ENCODE data around the gene GJB2. TPM values are rescaled to one million over a fixed set of nuclear protein-coding genes. Genes with fewer than 3 reads are reported as not detected.

The GJB2 gene
- total and polyA plus RNA-seq, 10 of the 15 experiments (the other 5 are each of a cell fraction or from before 2014, with no cell fraction given), result 0.07 to 0.59 (median 0.31) TPM; not detected in 1

GRCh38 chr13:20149762-20150161, 43.0 kb downstream of the GJB2 start:
- ChIA-PET SMC1A (ENCODE audit: uncharacterized antibody, unreplicated experiment) (no interaction called here), POLR2A (no interaction called here), CTCF (interaction anchor here (0.6 to 0.8 kb wide), 2 partner anchors 34 to 164 kb away, joined by 4 read pairs; no protein-coding TSS in a partner anchor), RAD21 (ENCODE audit: unreplicated experiment) (no interaction called here)
- TF ChIP-seq USF1 (IDR thresholded peaks at IDR 0.05; ENCODE audit: borderline replicate concordance, extremely low read length, insufficient read depth, low read depth, low read length) (no peak), JUND (IDR thresholded peaks at IDR 0.05; ENCODE audit: low read depth, low read length) (no peak), ZBED1 (IDR thresholded peaks at IDR 0.05; ENCODE audit: borderline replicate concordance) (no peak), ZNF622 (IDR thresholded peaks at IDR 0.05) (no peak), NFIC (IDR thresholded peaks at IDR 0.05; ENCODE audit: low read depth, low read length) (no peak), TARDBP (IDR thresholded peaks at IDR 0.05; ENCODE audit: borderline replicate concordance) (no peak), WRNIP1 (IDR thresholded peaks at IDR 0.05; ENCODE audit: borderline replicate concordance, low read depth, low read length) (no peak), CHD4 (IDR thresholded peaks at IDR 0.05) (no peak), IKZF1 (conservative IDR thresholded peaks at IDR 0.05) (no peak), BCL3 (IDR thresholded peaks at IDR 0.05; ENCODE audit: borderline replicate concordance, insufficient read depth, low read depth, low read length, poor library complexity, severe bottlenecking) (no peak), CBFB (IDR thresholded peaks at IDR 0.05; ENCODE audit: low read depth) (no peak), NR2C2 (IDR thresholded peaks at IDR 0.05; ENCODE audit: borderline replicate concordance, control insufficient read depth, insufficient read length, low read depth) (no peak), NFXL1 (IDR thresholded peaks at IDR 0.05; ENCODE audit: borderline replicate concordance) (no peak), SMAD1 (IDR thresholded peaks at IDR 0.05; ENCODE audit: low read depth, partially characterized antibody) (no peak), BACH1 (IDR thresholded peaks at IDR 0.05; ENCODE audit: borderline replicate concordance) (no peak), PKNOX1 (IDR thresholded peaks at IDR 0.05) (no peak)
- in situ Hi-C loops (cut with MboI), result no loop called here
- H3K4me2 ChIP-seq (ENCODE audit: control insufficient read depth, insufficient read depth), result no peak overlapping the region
- H3K9me3 ChIP-seq (replicated peaks; ENCODE audit: control insufficient read depth, insufficient read depth, low read length), result no peaks in the 10 kb centered on the region
- intact Hi-C loops (cut with micrococcal nuclease; ENCODE audit: unreplicated experiment), result no loop called here
- 36% methylated on average over 9 of the region's 9 CpGs for WGBS (ENCODE audit: insufficient coverage, insufficient replicate concordance, low lambda C conversion rate, missing lambda C conversion rate)
- H3K79me2 ChIP-seq (ENCODE audit: control insufficient read depth, insufficient read depth, low read length), result no peaks in the 10 kb centered on the region
- no peaks in the 10 kb centered on the region for H4K20me1 ChIP-seq (ENCODE audit: control insufficient read depth, insufficient read depth)
- H3K4me1 ChIP-seq (ENCODE audit: control insufficient read depth, insufficient read depth, low read length), result no peaks in the 10 kb centered on the region
- no peak overlapping the region for H3K9ac ChIP-seq (ENCODE audit: control insufficient read depth, insufficient read depth, low read length)
- H3K27ac ChIP-seq (ENCODE audit: control insufficient read depth, insufficient read depth), result no peak overlapping the region
- DNase-seq (ENCODE audit: low read depth, low spot score) (no peak), FAIRE-seq (no peak), ATAC-seq (no peak)
- no peaks in the 10 kb centered on the region for H3K27me3 ChIP-seq (replicated peaks in 1 of 2; ENCODE audit: control insufficient read depth in 2 of 2, insufficient read depth in 2 of 2, low read length in 1 of 2)
- H2AFZ ChIP-seq (ENCODE audit: control insufficient read depth, low read depth, low read length), result no peak overlapping the region
- no peak overlapping the region for H3K4me3 ChIP-seq
- no peaks in the 10 kb centered on the region for H3K36me3 ChIP-seq (ENCODE audit: control insufficient read depth in 2 of 2, insufficient read depth in 2 of 2, low read length in 1 of 2)
- BruUV-seq (replicated peaks), result no TSS peak

Data from GM12878 (cell line).